H1 (cell line): ENCODE results near the gene XPOT. TPM values are rescaled to one million over a fixed set of nuclear protein-coding genes. Genes with fewer than 3 reads are reported as not detected.

Experiments
- CHD7 ChIP-seq: fragments of 300-600 bp; sonication (generic); IDR thresholded peaks from 2 replicates; pipeline ENCODE4 v1.7.1; 2012; ENCODE audit warnings: low read length, moderate library complexity, mild to moderate bottlenecking, inconsistent platforms; ENCODE audit not compliant: insufficient replicate concordance
- CTCF ChIP-seq, 3 experiments: IDR thresholded peaks; 1 replicate in 2 of 3; 2 replicates in 1 of 3; pipeline versions ENCODE4 v1.5.1 to v1.6.1; 2011; ENCODE audit warnings: low read length in 3 of 3, mild to moderate bottlenecking in 3 of 3, inconsistent platforms in 2 of 3, low read depth in 1 of 3, moderate library complexity in 1 of 3; ENCODE audit not compliant: insufficient read depth in 1 of 3; ENCODE audit errors: control extremely low read depth in 1 of 3
- GABPA ChIP-seq: IDR thresholded peaks from 2 replicates; pipeline ENCODE4 v1.6.1; 2011; ENCODE audit warnings: mild to moderate bottlenecking, low read length, moderate library complexity, borderline replicate concordance; ENCODE audit not compliant: insufficient read depth
- JUN ChIP-seq: IDR thresholded peaks from 2 replicates; pipeline ENCODE4 v1.6.1; 2011; ENCODE audit warnings: low read depth, mild to moderate bottlenecking, improper control_type of control experiment, low read length
- KDM1A ChIP-seq: fragments of 200-600, 300-600 bp; sonication (generic); IDR thresholded peaks from 2 replicates; pipeline ENCODE4 v1.7.1; 2016; ENCODE audit warnings: mild to moderate bottlenecking, low read length, borderline replicate concordance
- PHF8 ChIP-seq: fragments of 200-600 bp; sonication (generic); conservative IDR thresholded peaks from 2 replicates; pipeline ENCODE4 v1.7.1; 2012; ENCODE audit warnings: low read depth, mild to moderate bottlenecking, inconsistent platforms, low read length, moderate library complexity
- POU5F1 ChIP-seq: IDR thresholded peaks from 2 replicates; pipeline ENCODE4 v1.6.1; 2011; ENCODE audit warnings: low read depth, mild to moderate bottlenecking, low read length, moderate library complexity
- RXRA ChIP-seq: IDR thresholded peaks from 2 replicates; pipeline ENCODE4 v1.6.1; 2011; ENCODE audit warnings: low read depth, mild to moderate bottlenecking, low read length, moderate library complexity; ENCODE audit not compliant: insufficient read depth
- SP4 ChIP-seq: IDR thresholded peaks from 2 replicates; pipeline ENCODE4 v1.6.1; 2012; ENCODE audit warnings: low read length, inconsistent platforms
- polyA plus RNA-seq, 7 experiments: library from polyadenylated mRNA; depleted of rRNA in 3 of 7; stranded (reverse) in 5 of 7; unstranded in 2 of 7; fragments of >200 nt in 5 of 7; fragments of 200-250 nt in 2 of 7; gene quantifications; 1 replicate in 5 of 7; 2 replicates in 1 of 7; 4 replicates in 1 of 7; pipeline versions ENCODE4 v1.2.1 to v1.2.3, GENCODE V29; 2011 to 2013; ENCODE audit warnings: missing spikeins in 2 of 7, mixed read lengths in 2 of 7
- total RNA-seq: library from RNA; stranded (reverse); fragmentation: NEBNext Ultra II Directional; extraction: Animal tissue kit (Norgen Biotek cat#: 25700); gene quantifications from 2 replicates; pipeline ENCODE4 v1.2.1, GENCODE V29; 2021

Gene XPOT
- total and polyA plus RNA-seq, 2 of the 8 experiments (the other 6 are each of a cell fraction or from before 2014, with no cell fraction given): 38.8 to 176 TPM

- TF ChIP-seq CHD7 (no peak), CTCF (IDR thresholded peaks at IDR 0.05; ENCODE audit: control extremely low read depth in 1 of 3, insufficient read depth in 1 of 3, low read depth in 1 of 3, low read length in 3 of 3) (no peak), JUN (no peak), SP4 (no peak), GABPA (no peak), POU5F1 (no peak), PHF8 (no peak), KDM1A (no peak), RXRA (no peak)
These were observed 82.5 kb downstream of the XPOT start (continued) for GRCh38 chr12:64486657-64487056.
